Forelimb muscle (tissue), 1 donor: ENCODE results near the gene ARID5B. TPM values are rescaled to one million over a fixed set of nuclear protein-coding genes. Genes with fewer than 3 reads are reported as not detected.

Experiments
- DNase-seq: peaks from one replicate; pipeline ENCODE4 v3.0.0-alpha.2; 2013; ENCODE audit warnings: low read depth
- polyA plus RNA-seq: library from polyadenylated mRNA; unstranded; fragments of 120-200 nt; gene quantifications from one replicate; pipeline ENCODE4 v1.2.1, GENCODE V29; 2013; ENCODE audit not compliant: insufficient read length

The ARID5B gene
- polyA plus RNA-seq, 1 donor = 19.0 TPM

DNA sequence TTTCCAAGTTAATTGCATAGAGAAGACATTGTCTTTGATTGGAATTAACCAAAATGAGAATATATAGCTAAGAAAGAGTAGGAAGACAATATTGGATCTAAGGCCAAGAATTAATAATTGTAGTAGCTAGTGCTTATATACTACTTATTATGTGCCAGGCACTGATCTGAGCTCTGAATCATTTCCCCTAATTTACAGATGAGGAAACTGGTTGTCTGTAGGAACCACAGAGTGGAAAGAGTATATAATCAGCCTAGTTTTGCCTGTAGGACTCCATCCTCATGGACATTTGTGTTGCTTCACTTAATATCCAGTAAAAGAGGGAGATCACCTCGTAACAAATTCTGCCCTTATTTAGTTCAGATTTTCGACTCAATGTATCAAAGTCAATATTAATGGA lies 127.9 kb downstream of the ARID5B start:
- DNase-seq = no peak

GRCh38 chr10:62031507-62031906 lies 130.0 kb downstream of the ARID5B start:
- DNase-seq = no peak

DNA sequence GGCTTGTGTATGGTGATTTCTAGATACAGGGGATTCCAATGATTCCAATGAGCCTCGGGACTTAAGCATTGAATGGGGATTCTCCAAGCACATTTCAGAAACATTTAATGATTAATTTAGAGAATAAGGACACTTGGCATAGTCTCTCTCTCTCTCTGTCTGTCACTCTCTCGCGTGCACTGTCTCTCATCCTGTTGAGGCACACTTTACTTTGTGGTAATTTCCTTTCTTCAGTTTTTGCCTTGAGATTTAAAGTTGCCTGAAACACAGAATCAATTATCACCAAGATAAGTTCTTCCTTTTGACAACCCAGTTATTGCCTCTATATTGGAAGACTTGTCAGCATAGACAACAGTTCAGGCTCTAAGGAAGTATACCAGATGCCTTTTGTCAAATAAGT lies 131.6 kb downstream of the ARID5B start:
- no peak for DNase-seq

- DNase-seq = no peak
Observed at GRCh38 chr10:62034096-62034640, 132.7 kb downstream of the ARID5B start.

DNA sequence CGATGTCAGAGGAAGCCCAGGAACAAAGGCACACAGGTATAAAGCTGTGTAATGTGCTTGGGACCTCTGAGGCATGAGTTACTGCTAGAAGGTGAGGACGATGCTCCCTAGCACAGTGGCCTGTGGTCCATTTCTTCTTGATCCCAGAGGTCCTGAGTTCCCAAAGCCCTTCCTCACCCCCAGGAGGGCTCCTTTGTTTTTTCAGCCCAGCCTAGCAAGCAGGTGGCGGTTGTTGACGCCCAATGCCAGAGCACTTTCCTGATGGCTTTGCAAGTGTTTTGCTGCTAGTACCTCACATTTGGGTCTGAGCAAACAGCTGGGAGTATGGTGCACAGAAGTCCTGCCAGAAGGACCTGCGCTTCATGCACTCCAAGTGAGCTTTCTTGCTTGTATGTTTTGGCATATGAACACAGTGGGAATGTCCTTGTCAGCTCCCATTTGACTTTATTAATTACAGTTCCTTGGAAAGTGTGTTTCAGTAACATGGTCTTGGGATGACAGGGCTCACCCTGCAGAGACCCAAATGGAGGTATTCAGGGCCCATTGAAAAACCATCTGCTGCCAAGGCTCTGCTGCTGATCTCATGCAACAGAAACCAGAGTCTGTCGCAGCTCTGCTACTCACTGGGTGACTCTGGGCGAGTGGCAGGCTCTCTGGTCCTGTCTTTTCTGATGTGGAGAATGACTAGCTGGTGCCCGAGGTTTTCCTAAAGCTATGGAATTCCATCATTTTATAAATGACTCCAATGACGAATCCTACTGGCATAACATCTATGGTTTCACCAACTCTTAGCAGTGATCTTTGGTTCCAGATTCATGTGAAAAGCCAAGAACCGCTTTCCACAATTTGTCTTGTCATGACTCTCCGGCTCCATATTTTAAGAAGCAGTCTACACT lies 134.9 kb downstream of the ARID5B start:
- no peak for DNase-seq

DNA sequence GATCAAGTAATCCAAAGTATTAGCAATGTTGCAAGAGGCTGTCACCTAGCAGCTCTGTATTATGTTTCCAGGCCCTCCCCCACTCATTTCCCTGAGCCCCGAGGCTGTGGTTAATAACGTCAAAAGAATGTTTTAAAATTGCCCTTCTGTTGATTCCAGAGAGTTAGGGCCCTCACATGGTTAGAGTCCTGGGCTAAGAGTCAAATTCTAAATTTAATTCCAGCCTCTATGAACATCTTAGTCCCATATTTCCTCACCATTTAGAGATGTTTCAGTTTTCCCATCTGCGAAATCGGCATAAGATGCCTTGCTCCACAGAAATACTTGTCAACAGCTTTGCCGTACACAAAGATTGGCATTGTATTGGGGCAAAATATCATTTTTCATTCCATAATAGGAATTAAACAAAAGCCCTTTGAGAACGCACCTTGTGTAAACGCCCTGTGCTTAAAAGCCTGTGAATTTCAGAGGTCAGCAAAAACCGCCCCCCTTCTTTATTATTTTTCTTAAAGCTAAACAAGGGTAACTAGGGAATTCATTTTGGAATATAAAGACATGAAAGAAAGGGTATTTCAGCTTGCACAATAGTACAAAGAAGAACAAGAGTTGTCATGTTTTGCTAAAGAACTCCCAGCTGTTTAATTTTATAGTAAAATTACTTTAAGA lies 135.8 kb downstream of the ARID5B start:
- no peak for DNase-seq

DNA sequence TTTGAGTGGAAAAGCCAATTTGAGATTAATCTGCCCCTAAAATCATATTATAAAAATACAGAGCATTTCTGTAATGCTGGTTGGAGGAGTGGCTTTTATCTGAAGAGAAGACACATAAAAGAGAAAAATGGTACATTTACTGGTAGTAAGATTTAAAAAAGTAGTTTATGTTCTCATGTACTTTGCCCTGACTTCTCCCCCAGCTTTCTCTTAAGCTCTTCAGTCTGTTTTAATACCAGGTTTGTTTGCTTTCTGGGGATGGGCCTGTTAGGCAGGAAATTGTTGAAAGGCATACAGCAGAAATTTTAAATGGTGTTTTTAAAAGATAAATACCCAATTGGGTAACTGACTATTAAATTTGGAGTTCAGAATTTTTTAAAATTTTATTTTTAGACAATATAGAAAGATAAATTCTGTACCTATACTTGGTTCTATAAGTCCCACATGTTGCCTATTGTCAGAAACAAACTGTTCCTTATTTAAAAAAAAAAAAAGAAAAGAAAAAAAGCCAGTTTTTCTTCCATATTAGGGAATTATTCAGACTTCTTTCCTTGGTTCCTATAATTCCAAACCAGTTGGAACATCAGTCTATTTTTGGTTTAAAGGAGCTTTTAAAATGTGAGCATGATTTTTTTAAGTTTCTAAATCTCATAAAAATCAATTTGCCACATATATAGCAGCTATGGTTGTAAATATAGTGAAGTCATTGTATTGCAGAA lies 136.6 kb downstream of the ARID5B start:
- DNase-seq = no peak

DNA sequence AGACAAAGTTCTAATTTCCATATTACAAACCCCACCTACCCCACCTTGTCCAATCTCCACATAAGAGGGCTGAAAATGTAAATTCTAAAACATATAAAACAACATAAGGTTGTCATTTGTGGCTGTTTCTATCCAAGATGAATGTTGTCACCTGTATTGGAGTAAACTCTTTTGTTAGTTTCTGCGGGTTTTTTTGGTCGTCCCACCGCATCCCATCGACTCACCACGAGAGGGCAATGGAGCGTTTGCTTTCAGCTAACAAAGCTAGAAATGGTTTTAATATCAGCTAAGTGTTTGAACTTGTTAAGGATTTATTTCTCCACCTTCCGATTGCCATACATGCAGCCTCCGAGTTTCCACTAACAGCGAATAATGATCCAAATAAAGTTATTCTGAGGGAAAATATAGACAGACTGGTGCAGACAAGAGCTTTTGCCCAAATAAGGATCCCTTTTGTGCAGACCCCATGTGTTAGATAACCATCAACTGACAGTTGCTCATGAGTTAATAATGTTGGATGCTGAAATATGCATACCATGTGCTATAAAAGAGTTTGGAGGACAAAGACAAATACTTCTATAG lies 137.2 kb downstream of the ARID5B start:
- DNase-seq = no peak

DNA sequence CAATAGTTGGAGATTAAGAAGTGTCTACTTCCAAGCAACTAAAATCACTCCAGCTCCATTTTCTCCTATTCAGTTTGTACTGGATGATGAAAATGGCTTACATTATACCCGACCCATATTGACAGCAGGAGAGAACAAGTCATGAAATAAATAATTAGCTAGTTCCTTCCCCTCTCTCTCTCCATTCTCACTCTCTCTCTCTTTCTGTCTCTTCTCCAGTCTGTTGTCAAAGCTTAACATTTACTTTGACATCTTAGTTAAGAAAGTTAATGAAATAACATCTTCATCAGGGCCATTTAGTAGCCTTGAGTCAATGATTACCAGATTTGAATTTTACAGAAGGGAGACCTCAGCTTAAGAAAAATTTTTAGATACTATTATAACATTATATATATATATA lies 138.5 kb downstream of the ARID5B start:
- no peak for DNase-seq

- no peak for DNase-seq
Observed at GRCh38 chr10:62040881-62041280, 139.4 kb downstream of the ARID5B start.

DNA sequence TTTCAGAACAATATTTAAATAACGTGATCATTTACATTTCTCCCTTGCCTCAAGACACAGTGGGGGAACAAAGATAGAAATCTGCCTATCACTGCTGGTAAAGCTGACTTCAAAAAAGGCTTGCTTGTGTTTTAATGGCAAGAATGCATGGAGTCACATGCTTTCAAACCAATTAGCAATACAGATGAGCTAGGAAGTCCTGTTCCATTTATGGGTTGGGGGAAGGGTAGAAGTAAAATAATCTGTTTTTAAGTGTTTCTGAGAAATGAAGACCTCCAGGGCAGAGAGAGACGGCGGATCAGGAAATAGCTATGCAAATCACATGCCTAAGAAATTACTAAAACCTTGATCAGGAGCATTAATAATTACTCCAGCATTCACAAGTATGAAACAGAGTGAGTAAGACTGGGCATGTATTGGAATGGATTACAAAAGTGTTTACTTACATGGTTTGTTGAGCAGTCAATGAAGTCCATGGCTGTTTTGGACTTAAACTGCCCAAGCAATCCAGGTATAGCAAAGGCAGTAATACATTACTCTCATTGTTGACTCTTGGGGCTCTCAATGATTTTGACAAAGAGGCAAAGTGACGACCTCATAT lies 142.0 kb downstream of the ARID5B start:
- DNase-seq = no peak

- no peak for DNase-seq
Observed at GRCh38 chr10:62044566-62044965, 143.1 kb downstream of the ARID5B start.

GRCh38 chr10:62045765-62046521 lies 144.4 kb downstream of the ARID5B start:
- peak; percentile 67 for DNase-seq

DNA sequence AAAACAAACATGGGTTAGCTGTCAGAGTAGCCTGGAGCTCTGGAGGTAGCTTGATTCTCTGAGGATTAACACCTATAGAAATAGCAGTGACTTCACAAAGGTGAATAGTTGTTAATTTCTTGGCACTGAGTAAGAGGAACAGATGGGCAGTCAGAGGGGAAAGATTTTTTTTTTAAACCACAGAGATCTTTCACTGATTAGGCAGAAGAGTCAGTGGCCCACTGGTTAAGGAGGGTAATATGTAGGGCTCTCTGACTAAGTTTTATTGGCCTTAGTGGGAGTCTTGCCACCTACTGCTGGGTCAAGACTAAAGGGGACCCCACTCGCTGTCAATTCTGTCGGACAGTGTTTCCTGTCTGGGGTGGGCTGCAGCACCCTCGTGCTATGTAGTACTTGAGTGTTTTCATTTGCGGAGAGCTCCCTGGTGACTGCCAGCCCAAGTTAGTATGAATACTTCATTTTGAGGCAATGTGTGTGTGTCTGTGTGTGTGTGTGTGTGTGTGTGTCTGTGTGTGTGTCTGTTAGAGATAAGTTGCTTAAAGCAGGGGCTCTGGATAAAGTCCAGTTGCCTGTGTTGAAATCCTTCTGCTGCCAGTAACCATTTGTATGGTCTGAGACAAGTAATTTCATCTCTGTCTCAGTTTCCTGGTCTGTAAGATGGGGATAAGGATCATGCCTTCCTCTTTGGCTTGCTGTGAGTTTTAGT lies 145.2 kb downstream of the ARID5B start:
- no peak for DNase-seq

- DNase-seq = no peak
Observed at GRCh38 chr10:62047228-62047892, 145.9 kb downstream of the ARID5B start.

- no peak for DNase-seq
Observed at GRCh38 chr10:62047960-62048383, 146.5 kb downstream of the ARID5B start.

DNA sequence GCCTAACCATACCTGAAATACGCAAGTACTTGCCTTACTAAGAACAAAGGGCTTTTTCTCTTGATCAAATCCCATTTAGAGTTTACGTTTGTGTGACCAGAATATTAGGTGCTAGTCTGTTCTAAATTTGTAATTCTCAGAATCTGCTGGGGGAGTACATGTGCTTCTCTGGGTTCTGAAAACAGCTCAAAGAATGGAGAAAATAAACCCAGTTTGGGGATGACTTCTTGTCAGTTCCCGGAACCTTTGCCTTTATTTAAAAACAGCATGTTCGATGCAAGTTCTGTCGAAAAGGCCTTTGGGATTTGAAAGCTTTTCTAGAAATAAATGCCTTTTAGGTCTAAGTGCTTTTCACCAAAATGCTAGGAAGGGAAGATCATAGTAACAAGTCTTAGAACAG lies 147.0 kb downstream of the ARID5B start:
- no peak for DNase-seq

DNA sequence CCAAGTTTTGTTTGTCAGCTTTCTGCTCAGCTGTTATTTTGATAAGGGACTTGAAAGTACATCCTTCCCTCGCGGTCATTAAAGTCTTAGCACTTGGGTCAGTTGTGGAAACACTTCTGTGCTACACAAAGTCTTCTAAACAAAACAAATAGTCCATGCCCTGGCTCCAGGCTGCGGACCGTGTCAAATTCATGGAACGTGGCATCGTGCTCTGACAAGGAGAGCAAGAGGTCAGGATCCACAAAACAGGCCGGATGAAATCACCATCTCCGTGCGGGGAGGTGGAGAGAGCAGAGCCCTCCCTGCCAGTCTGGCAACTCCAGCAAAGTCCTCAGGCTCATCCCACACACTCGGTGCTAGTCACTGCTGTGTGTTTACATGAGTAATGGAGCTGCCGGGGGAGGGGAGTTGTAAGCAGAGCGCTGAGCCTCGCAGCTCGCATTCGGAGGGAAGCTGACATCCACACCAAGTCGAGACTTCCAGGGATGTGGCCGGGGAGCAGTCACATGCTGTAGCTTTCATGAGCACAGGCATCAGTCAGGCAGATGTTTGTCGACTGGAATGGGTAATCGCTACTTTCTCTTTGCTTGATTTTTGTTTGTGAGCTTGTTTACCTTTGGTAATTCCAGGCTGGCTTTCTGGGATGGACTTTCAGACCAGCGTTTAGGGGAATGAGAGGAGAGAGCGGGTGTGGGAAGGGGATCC lies 147.6 kb downstream of the ARID5B start:
- DNase-seq = peak; percentile 78
